CD8-positive, alpha-beta memory T cell (primary cell): ENCODE results near the gene TRPC6. TPM values are rescaled to one million over a fixed set of nuclear protein-coding genes. Genes with fewer than 3 reads are reported as not detected.

Source experiments
- CTCF ChIA-PET: fragments of 350-600 bp; sonication (Branson Sonifier 250); formaldehyde crosslinking; loops from one replicate; lab custom pipeline; 2021; ENCODE audit warnings: antibody characterized with exemption; lab: Charles Lee
- POLR2A ChIA-PET: fragments of 350-600 bp; sonication (Branson Sonifier 250); formaldehyde crosslinking; loops from one replicate; lab custom pipeline; 2021; ENCODE audit warnings: antibody characterized with exemption; lab: Charles Lee
- DNase-seq, 5 donors: peaks; one replicate each; pipeline versions ENCODE4 v3.0.0 to v3.0.0-alpha.2; 2020 to 2022; ENCODE audit warnings: mixed read lengths in 1 of 5
- H3K27ac ChIP-seq: one replicate; pipeline ENCODE4 v1.7.0; 2013; ENCODE audit warnings: low read depth, mild to moderate bottlenecking, low read length, moderate library complexity
- H3K27me3 ChIP-seq: 2 replicates; pipeline ENCODE4 v1.7.0; 2013; ENCODE audit warnings: low read length, mild to moderate bottlenecking; ENCODE audit not compliant: insufficient read depth, poor library complexity, severe bottlenecking
- H3K36me3 ChIP-seq: 2 replicates; pipeline ENCODE4 v1.7.0; 2013; ENCODE audit warnings: mild to moderate bottlenecking, low read length, moderate library complexity; ENCODE audit not compliant: insufficient read depth
- H3K4me1 ChIP-seq: 2 replicates; pipeline ENCODE4 v1.7.0; 2013; ENCODE audit warnings: mild to moderate bottlenecking, low read length, moderate library complexity; ENCODE audit not compliant: insufficient read depth
- H3K4me3 ChIP-seq: 2 replicates; pipeline ENCODE4 v1.7.0; 2013; ENCODE audit warnings: mild to moderate bottlenecking, low read length
- H3K9me3 ChIP-seq: 2 replicates; pipeline ENCODE4 v1.7.0; 2013; ENCODE audit warnings: mild to moderate bottlenecking, low read length
- H3K27ac Mint-ChIP-seq, 8 donors: one replicate each; pipeline ENCODE4 v1.8.0; 2020 to 2021; ENCODE audit warnings: mixed read lengths in 8 of 8, mild to moderate bottlenecking in 6 of 8, inconsistent platforms in 3 of 8, moderate library complexity in 3 of 8
- H3K27me3 Mint-ChIP-seq, 2 donors: one replicate each; pipeline ENCODE4 v1.8.0; 2020 to 2021; ENCODE audit warnings: mixed read lengths in 2 of 2, mild to moderate bottlenecking in 1 of 2, moderate library complexity in 1 of 2
- H3K36me3 Mint-ChIP-seq, 3 donors: one replicate each; pipeline ENCODE4 v1.8.0; 2020 to 2021; ENCODE audit warnings: mixed read lengths in 3 of 3, inconsistent platforms in 1 of 3, mild to moderate bottlenecking in 1 of 3
- H3K4me1 Mint-ChIP-seq, 3 donors: one replicate each; pipeline ENCODE4 v1.8.0; 2020 to 2021; ENCODE audit warnings: mixed read lengths in 3 of 3, inconsistent platforms in 1 of 3, mild to moderate bottlenecking in 1 of 3
- H3K4me3 Mint-ChIP-seq, 7 donors: one replicate each; pipeline ENCODE4 v1.8.0; 2020 to 2021; ENCODE audit warnings: mixed read lengths in 7 of 7, mild to moderate bottlenecking in 6 of 7, moderate library complexity in 4 of 7, inconsistent platforms in 2 of 7
- H3K9me3 Mint-ChIP-seq, 5 donors: one replicate each; pipeline ENCODE4 v1.8.0; 2020 to 2022; ENCODE audit warnings: mixed read lengths in 5 of 5, mild to moderate bottlenecking in 3 of 5, moderate library complexity in 2 of 5, inconsistent platforms in 1 of 5
- polyA plus RNA-seq: library from polyadenylated mRNA; unstranded; fragments of 300-500 nt; fragmentation: Illumina TruSeq; gene quantifications from one replicate; pipeline ENCODE4 v1.2.3, GENCODE V29; 2021
- total RNA-seq, 2 experiments: library from RNA; stranded (reverse); gene quantifications; one replicate each; pipeline ENCODE4 v1.2.3, GENCODE V29; 2021

TRPC6 gene
- total and polyA plus RNA-seq, 3 experiments from 2014 or later: not detected

GRCh38 chr11:101516546-101516945, 67.3 kb downstream of the TRPC6 start:
- Mint-ChIP-seq H3K9me3 (peaks cover 3 to 8% (median 6%) of the 10 kb centered on the region in 5 donors), H3K27me3 (no peaks in the 10 kb centered on the region), H3K36me3 (no peaks in the 10 kb centered on the region), H3K4me1 (no peaks in the 10 kb centered on the region), H3K4me3 (no peak overlapping the region), H3K27ac (no peak overlapping the region)
- CTCF ChIA-PET: no interaction called here
- Histone ChIP-seq H3K27me3 (no peaks in the 10 kb centered on the region), H3K9me3 (no peaks in the 10 kb centered on the region), H3K27ac (no peak overlapping the region), H3K4me1 (no peaks in the 10 kb centered on the region), H3K4me3 (no peak overlapping the region), H3K36me3 (no peaks in the 10 kb centered on the region)
- POLR2A ChIA-PET: no interaction called here
- no peak for DNase-seq

- no peaks in the 10 kb centered on the region for H3K9me3 ChIP-seq
- Mint-ChIP-seq H3K4me1 (no peaks in the 10 kb centered on the region), H3K4me3 (no peak overlapping the region), H3K27ac (no peak overlapping the region), H3K27me3 (no peaks in the 10 kb centered on the region), H3K9me3 (peaks cover 0 to 10% (median 2%) of the 10 kb centered on the region in 5 donors), H3K36me3 (no peaks in the 10 kb centered on the region)
- no peaks in the 10 kb centered on the region for H3K27me3 ChIP-seq
- no peaks in the 10 kb centered on the region for H3K36me3 ChIP-seq
- no peaks in the 10 kb centered on the region for H3K4me1 ChIP-seq
- no peak overlapping the region for H3K4me3 ChIP-seq
- ChIA-PET POLR2A (no interaction called here), CTCF (no interaction called here)
- H3K27ac ChIP-seq: no peak overlapping the region
- no peak for DNase-seq
Measured at GRCh38 chr11:101511065-101511464, 72.7 kb downstream of the TRPC6 start.

- peaks cover 0 to 10% (median 2%) of the 10 kb centered on the region in 5 donors for H3K9me3 Mint-ChIP-seq
- H3K4me1 Mint-ChIP-seq: no peaks in the 10 kb centered on the region
- no peaks in the 10 kb centered on the region for H3K27me3 Mint-ChIP-seq
- Histone ChIP-seq H3K27me3 (no peaks in the 10 kb centered on the region), H3K36me3 (no peaks in the 10 kb centered on the region), H3K9me3 (no peaks in the 10 kb centered on the region), H3K4me3 (no peak overlapping the region), H3K27ac (no peak overlapping the region), H3K4me1 (no peaks in the 10 kb centered on the region)
- DNase-seq: no peak
- no peak overlapping the region for H3K27ac Mint-ChIP-seq
- no peak overlapping the region for H3K4me3 Mint-ChIP-seq
- no peaks in the 10 kb centered on the region for H3K36me3 Mint-ChIP-seq
- POLR2A ChIA-PET: no interaction called here
- CTCF ChIA-PET: no interaction called here
Measured at GRCh38 chr11:101510591-101510990, 73.2 kb downstream of the TRPC6 start.

GRCh38 chr11:101509922-101510321, 73.9 kb downstream of the TRPC6 start:
- no peaks in the 10 kb centered on the region for H3K36me3 ChIP-seq
- no peak overlapping the region for H3K4me3 Mint-ChIP-seq
- CTCF ChIA-PET: no interaction called here
- H3K36me3 Mint-ChIP-seq: no peaks in the 10 kb centered on the region
- no peaks in the 10 kb centered on the region for H3K27me3 Mint-ChIP-seq
- peaks cover 0 to 10% (median 2%) of the 10 kb centered on the region in 5 donors for H3K9me3 Mint-ChIP-seq
- H3K4me3 ChIP-seq: no peak overlapping the region
- POLR2A ChIA-PET: no interaction called here
- H3K4me1 Mint-ChIP-seq: no peaks in the 10 kb centered on the region
- H3K27ac Mint-ChIP-seq: no peak overlapping the region
- no peak overlapping the region for H3K27ac ChIP-seq
- DNase-seq: no peak
- H3K9me3 ChIP-seq: no peaks in the 10 kb centered on the region
- H3K27me3 ChIP-seq: no peaks in the 10 kb centered on the region
- H3K4me1 ChIP-seq: no peaks in the 10 kb centered on the region

- POLR2A ChIA-PET: no interaction called here
- H3K27ac ChIP-seq: no peak overlapping the region
- no peak for DNase-seq
- no peak overlapping the region for H3K4me3 ChIP-seq
- CTCF ChIA-PET: no interaction called here
- H3K27ac Mint-ChIP-seq: peak overlapping the region in 1 of 8 donors; percentile 14
- H3K27me3 ChIP-seq: no peaks in the 10 kb centered on the region
- peaks cover 0 to 12% (median 4%) of the 10 kb centered on the region in 5 donors for H3K9me3 Mint-ChIP-seq
- no peak overlapping the region for H3K4me3 Mint-ChIP-seq
- H3K27me3 Mint-ChIP-seq: no peaks in the 10 kb centered on the region
- no peaks in the 10 kb centered on the region for H3K36me3 Mint-ChIP-seq
- H3K9me3 ChIP-seq: no peaks in the 10 kb centered on the region
- H3K4me1 ChIP-seq: no peaks in the 10 kb centered on the region
- no peaks in the 10 kb centered on the region for H3K36me3 ChIP-seq
- H3K4me1 Mint-ChIP-seq: no peaks in the 10 kb centered on the region
Measured at GRCh38 chr11:101508370-101508769, 75.4 kb downstream of the TRPC6 start.

GRCh38 chr11:101498891-101499290, 84.9 kb downstream of the TRPC6 start:
- H3K27ac ChIP-seq: no peak overlapping the region
- Mint-ChIP-seq H3K9me3 (peaks cover 0 to 17% (median 2%) of the 10 kb centered on the region in 5 donors), H3K27ac (no peak overlapping the region), H3K4me1 (no peaks in the 10 kb centered on the region), H3K36me3 (no peaks in the 10 kb centered on the region), H3K27me3 (no peaks in the 10 kb centered on the region), H3K4me3 (no peak overlapping the region)
- H3K9me3 ChIP-seq: no peaks in the 10 kb centered on the region
- DNase-seq: no peak
- ChIA-PET POLR2A (no interaction called here), CTCF (no interaction called here)
- H3K4me1 ChIP-seq: no peaks in the 10 kb centered on the region
- H3K4me3 ChIP-seq: no peak overlapping the region
- no peaks in the 10 kb centered on the region for H3K27me3 ChIP-seq
- H3K36me3 ChIP-seq: no peaks in the 10 kb centered on the region

GRCh38 chr11:101497291-101497690, 86.5 kb downstream of the TRPC6 start:
- CTCF ChIA-PET: no interaction called here
- POLR2A ChIA-PET: no interaction called here
- Mint-ChIP-seq H3K36me3 (no peaks in the 10 kb centered on the region), H3K27me3 (peaks cover 0 to 1% of the 10 kb centered on the region in 2 donors), H3K4me3 (no peak overlapping the region), H3K9me3 (peaks cover 0 to 19% (median 3%) of the 10 kb centered on the region in 5 donors), H3K27ac (peak overlapping the region in 1 of 8 donors; percentile 47), H3K4me1 (no peaks in the 10 kb centered on the region)
- Histone ChIP-seq H3K4me1 (no peaks in the 10 kb centered on the region), H3K36me3 (no peaks in the 10 kb centered on the region), H3K27ac (no peak overlapping the region), H3K9me3 (no peaks in the 10 kb centered on the region), H3K27me3 (no peaks in the 10 kb centered on the region), H3K4me3 (no peak overlapping the region)
- DNase-seq: no peak

- POLR2A ChIA-PET: no interaction called here
- no peak for DNase-seq
Measured at GRCh38 chr11:101487775-101488174, 96.0 kb downstream of the TRPC6 start.

More at GRCh38 chr11:101487775-101488174, 96.0 kb downstream of the TRPC6 start:
- Histone ChIP-seq H3K36me3 (no peaks in the 10 kb centered on the region), H3K27ac (no peak overlapping the region), H3K27me3 (no peaks in the 10 kb centered on the region), H3K4me3 (no peak overlapping the region), H3K9me3 (no peaks in the 10 kb centered on the region), H3K4me1 (no peaks in the 10 kb centered on the region)
- Mint-ChIP-seq H3K36me3 (no peaks in the 10 kb centered on the region), H3K9me3 (peaks cover 3 to 7% (median 4%) of the 10 kb centered on the region in 5 donors), H3K27me3 (no peaks in the 10 kb centered on the region), H3K4me3 (no peak overlapping the region), H3K27ac (no peak overlapping the region), H3K4me1 (no peaks in the 10 kb centered on the region)
- CTCF ChIA-PET: no interaction called here
